OCI-LY3 (cell line): ENCODE measurements around the gene KCNIP4.

Source experiments
- CTCF ChIP-seq: fragments of 200-600, 300-600 bp; sonication (generic); IDR thresholded peaks from 2 replicates; pipeline ENCODE4 v1.5.1; 2014; ENCODE audit warnings: antibody characterized with exemption, low read length, low read depth
- EZH2phosphoT487 ChIP-seq: fragments of 200-600 bp; shearing (Covaris generic); IDR thresholded peaks from 2 replicates; pipeline ENCODE4 v1.6.1; 2018; ENCODE audit warnings: antibody characterized with exemption, mixed run types, low read depth

GRCh38 chr4:21102667-21103066 lies 845.9 kb downstream of the KCNIP4 start:
- no peak for TF ChIP-seq CTCF
- no peak for TF ChIP-seq EZH2phosphoT487
